HEK293 (cell line): ENCODE data around the gene PDK2.

Source experiments
- CTCF ChIA-PET: fragments of 350-600 bp; formaldehyde crosslinking; extraction: SDS; loops from one replicate; lab custom pipeline; 2021; ENCODE audit warnings: antibody characterized with exemption; lab: Yijun Ruan, JAX
- POLR2A ChIA-PET: fragments of 300-600 bp; formaldehyde crosslinking; extraction: SDS; loops from one replicate; lab custom pipeline; 2020; ENCODE audit warnings: antibody characterized with exemption, inconsistent platforms; lab: Yijun Ruan, JAX
- H3K27ac ChIP-seq: fragments of 200-500 bp; sonication (Bioruptor generic); 2 replicates; pipeline ENCODE4 v1.5.1; 2014; ENCODE audit warnings: low read depth, low read length, control low read depth, inconsistent platforms; ENCODE audit errors: extremely low read depth
- H3K36me3 ChIP-seq, 2 experiments: fragments of 200-500 bp in 1 of 2; sonication (Bioruptor generic) in 1 of 2; 1 replicate in 1 of 2; 2 replicates in 1 of 2; pipeline ENCODE4 v1.5.1; 2014 to 2017; ENCODE audit warnings: inconsistent platforms in 2 of 2, low read length in 2 of 2; ENCODE audit not compliant: control insufficient read depth in 2 of 2, insufficient read depth in 1 of 2
- H3K4me1 ChIP-seq: fragments of 200-500 bp; sonication (Bioruptor generic); 2 replicates; pipeline ENCODE4 v1.5.1; 2014; ENCODE audit warnings: mild to moderate bottlenecking, low read length, inconsistent platforms; ENCODE audit not compliant: control insufficient read depth, insufficient read depth
- H3K4me3 ChIP-seq: 2 replicates; pipeline ENCODE4 v1.5.1; 2011; ENCODE audit warnings: low read depth, mild to moderate bottlenecking, control low read depth, low read length, moderate library complexity
- H3K9me3 ChIP-seq: fragments of 200-500 bp; sonication (Bioruptor generic); 2 replicates; pipeline ENCODE4 v1.5.1; 2014; ENCODE audit warnings: low read depth, low read length, inconsistent platforms; ENCODE audit not compliant: control insufficient read depth, insufficient read depth
- FEZF1 ChIP-seq: fragments of 450-650 bp; formaldehyde crosslinking; IDR thresholded peaks from 2 replicates; pipeline ENCODE4 v1.5.1; 2016; ENCODE audit warnings: missing biosample characterization, missing genetic modification characterization
- MZF1 ChIP-seq: fragments of 450-650 bp; formaldehyde crosslinking; IDR thresholded peaks from 2 replicates; pipeline ENCODE4 v1.5.1; 2017; ENCODE audit warnings: missing biosample characterization, missing genetic modification characterization, borderline replicate concordance
- OVOL3 ChIP-seq: fragments of 450-650 bp; formaldehyde crosslinking; IDR thresholded peaks from 2 replicates; pipeline ENCODE4 v1.5.1; 2016; ENCODE audit warnings: missing biosample characterization, missing genetic modification characterization
- PRDM1 ChIP-seq: fragments of 450-650 bp; formaldehyde crosslinking; IDR thresholded peaks from 2 replicates; pipeline ENCODE4; 2016; ENCODE audit warnings: missing biosample characterization, missing genetic modification characterization
- SCRT1 ChIP-seq: fragments of 450-650 bp; formaldehyde crosslinking; IDR thresholded peaks from 2 replicates; pipeline ENCODE4 v1.5.1; 2016; ENCODE audit warnings: missing biosample characterization, missing genetic modification characterization, borderline replicate concordance
- WT1 ChIP-seq: fragments of 450-650 bp; formaldehyde crosslinking; IDR thresholded peaks from 2 replicates; pipeline ENCODE4 v1.5.1; 2016; ENCODE audit warnings: missing biosample characterization, missing genetic modification characterization
- ZBTB17 ChIP-seq: fragments of 450-650 bp; formaldehyde crosslinking; IDR thresholded peaks from 2 replicates; pipeline ENCODE4 v1.5.1; 2016; ENCODE audit warnings: missing biosample characterization, missing genetic modification characterization
- ZBTB20 ChIP-seq: fragments of 450-650 bp; formaldehyde crosslinking; IDR thresholded peaks from 2 replicates; pipeline ENCODE4 v1.5.1; 2016; ENCODE audit warnings: missing biosample characterization, missing genetic modification characterization
- ZNF114 ChIP-seq: fragments of 450-650 bp; formaldehyde crosslinking; IDR thresholded peaks from 2 replicates; pipeline ENCODE4 v1.5.0; 2017; ENCODE audit warnings: missing biosample characterization, missing genetic modification characterization
- ZNF202 ChIP-seq: fragments of 450-650 bp; formaldehyde crosslinking; IDR thresholded peaks from 2 replicates; pipeline ENCODE4 v1.5.1; 2016; ENCODE audit warnings: missing biosample characterization, missing genetic modification characterization, borderline replicate concordance
- ZNF350 ChIP-seq: fragments of 450-650 bp; formaldehyde crosslinking; IDR thresholded peaks from 2 replicates; pipeline ENCODE4 v1.5.0; 2017; ENCODE audit warnings: missing biosample characterization, mild to moderate bottlenecking, missing genetic modification characterization
- ZNF416 ChIP-seq: fragments of 450-650 bp; formaldehyde crosslinking; IDR thresholded peaks from 2 replicates; pipeline ENCODE4 v1.5.1; 2016; ENCODE audit warnings: missing biosample characterization, missing genetic modification characterization
- ZNF473 ChIP-seq: fragments of 450-650 bp; formaldehyde crosslinking; IDR thresholded peaks from 2 replicates; pipeline ENCODE4 v1.5.1; 2017; ENCODE audit warnings: missing biosample characterization, missing genetic modification characterization
- ZNF548 ChIP-seq: fragments of 450-650 bp; formaldehyde crosslinking; IDR thresholded peaks from 2 replicates; pipeline ENCODE4 v1.5.1; 2016; ENCODE audit warnings: missing biosample characterization, missing genetic modification characterization
- ZNF555 ChIP-seq: fragments of 450-650 bp; formaldehyde crosslinking; conservative IDR thresholded peaks from 2 replicates; pipeline ENCODE4 v1.5.1; 2017; ENCODE audit warnings: missing biosample characterization, mild to moderate bottlenecking, missing genetic modification characterization, inconsistent platforms
- ZNF610 ChIP-seq: fragments of 450-650 bp; formaldehyde crosslinking; IDR thresholded peaks from 2 replicates; pipeline ENCODE4 v1.5.1; 2016; ENCODE audit warnings: missing biosample characterization, missing genetic modification characterization, borderline replicate concordance
- ZNF626 ChIP-seq: fragments of 450-650 bp; sonication (Bioruptor Pico); formaldehyde crosslinking; IDR thresholded peaks from 2 replicates; pipeline ENCODE4 v1.5.1; 2018; ENCODE audit warnings: missing biosample characterization, missing genetic modification characterization, inconsistent platforms
- ZNF629 ChIP-seq: fragments of 450-650 bp; formaldehyde crosslinking; IDR thresholded peaks from 2 replicates; pipeline ENCODE4 v1.5.1; 2017; ENCODE audit warnings: missing biosample characterization, missing genetic modification characterization
- ZNF777 ChIP-seq: fragments of 450-650 bp; formaldehyde crosslinking; IDR thresholded peaks from 2 replicates; pipeline ENCODE4 v1.5.1; 2017; ENCODE audit warnings: missing biosample characterization, missing genetic modification characterization, borderline replicate concordance
- TF ChIP-seq, protein P1 (sequence below): fragments of 450-650 bp; formaldehyde crosslinking; IDR thresholded peaks from 2 replicates; pipeline ENCODE4 v1.5.1; 2016; ENCODE audit warnings: missing biosample characterization, missing genetic modification characterization, borderline replicate concordance
- TF ChIP-seq, protein P2 (sequence below): fragments of 450-650 bp; IDR thresholded peaks from 2 replicates; pipeline ENCODE4 v1.5.1; 2018; ENCODE audit warnings: missing biosample characterization, missing genetic modification characterization
- TF ChIP-seq, protein P3 (sequence below): fragments of 450-650 bp; formaldehyde crosslinking; IDR thresholded peaks from 2 replicates; pipeline ENCODE4 v1.5.0; 2017; ENCODE audit warnings: missing biosample characterization, missing genetic modification characterization, borderline replicate concordance
- TF ChIP-seq, protein P4 (sequence below): fragments of 450-650 bp; formaldehyde crosslinking; IDR thresholded peaks from 2 replicates; pipeline ENCODE4 v1.5.1; 2016; ENCODE audit warnings: missing biosample characterization, missing genetic modification characterization
- TF ChIP-seq, protein P5 (sequence below): fragments of 450-650 bp; formaldehyde crosslinking; IDR thresholded peaks from 2 replicates; pipeline ENCODE4 v1.5.1; 2016; ENCODE audit warnings: missing biosample characterization, missing genetic modification characterization

PDK2 gene

DNA sequence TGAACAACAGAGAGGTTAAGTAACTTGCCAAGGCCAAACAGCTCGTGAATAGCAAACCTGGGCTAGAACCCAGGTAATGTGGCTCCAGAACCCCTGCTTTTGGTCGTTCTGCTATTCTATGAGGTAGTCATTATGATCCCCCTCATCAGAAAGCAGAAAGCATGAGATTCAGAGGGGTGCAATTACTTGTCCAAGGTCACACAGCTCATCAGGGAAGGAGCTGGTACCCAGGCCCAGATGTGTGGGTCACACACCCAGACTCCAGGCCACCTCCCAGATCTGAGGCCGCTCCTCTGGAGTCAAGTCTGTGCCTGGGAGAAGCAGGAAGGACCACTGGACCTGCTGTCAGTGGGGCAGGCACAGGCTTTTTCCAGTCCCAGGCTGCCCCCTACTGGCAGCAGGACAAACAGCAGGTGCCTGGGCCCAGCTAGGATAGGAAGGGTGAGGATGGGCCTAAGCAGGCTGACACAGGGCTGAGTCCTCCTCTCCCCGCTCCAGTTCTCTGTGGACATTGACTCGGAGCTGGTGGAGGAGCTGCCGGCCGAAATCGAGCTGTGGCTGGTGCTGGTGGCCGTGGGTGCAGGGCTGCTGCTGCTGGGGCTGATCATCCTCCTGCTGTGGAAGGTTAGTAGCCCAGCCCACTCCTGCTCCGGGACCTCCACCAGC lies 7.8 kb upstream of the PDK2 start (continued):
- 0 out of 2 replicates have a peak, but pooled peaks have one; percentile 36 for TF ChIP-seq ZBTB17
- no peak for TF ChIP-seq ZNF114 (tag by site-specific recombination)
- no peak for TF ChIP-seq MZF1 (tag by site-specific recombination)
- TF ChIP-seq WT1 (tag by site-specific recombination): no peak
- TF ChIP-seq ZBTB20: no peak
- no peak for TF ChIP-seq ZNF629 (tag by site-specific recombination)
- no peak for TF ChIP-seq ZNF350 (tag by site-specific recombination)
- TF ChIP-seq, protein P1, sequence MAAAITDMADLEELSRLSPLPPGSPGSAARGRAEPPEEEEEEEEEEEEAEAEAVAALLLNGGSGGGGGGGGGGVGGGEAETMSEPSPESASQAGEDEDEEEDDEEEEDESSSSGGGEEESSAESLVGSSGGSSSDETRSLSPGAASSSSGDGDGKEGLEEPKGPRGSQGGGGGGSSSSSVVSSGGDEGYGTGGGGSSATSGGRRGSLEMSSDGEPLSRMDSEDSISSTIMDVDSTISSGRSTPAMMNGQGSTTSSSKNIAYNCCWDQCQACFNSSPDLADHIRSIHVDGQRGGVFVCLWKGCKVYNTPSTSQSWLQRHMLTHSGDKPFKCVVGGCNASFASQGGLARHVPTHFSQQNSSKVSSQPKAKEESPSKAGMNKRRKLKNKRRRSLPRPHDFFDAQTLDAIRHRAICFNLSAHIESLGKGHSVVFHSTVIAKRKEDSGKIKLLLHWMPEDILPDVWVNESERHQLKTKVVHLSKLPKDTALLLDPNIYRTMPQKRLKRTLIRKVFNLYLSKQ (tag by site-specific recombination): no peak
- TF ChIP-seq FEZF1: no peak
- TF ChIP-seq ZNF548 (tag by site-specific recombination): no peak
- TF ChIP-seq, protein P2, sequence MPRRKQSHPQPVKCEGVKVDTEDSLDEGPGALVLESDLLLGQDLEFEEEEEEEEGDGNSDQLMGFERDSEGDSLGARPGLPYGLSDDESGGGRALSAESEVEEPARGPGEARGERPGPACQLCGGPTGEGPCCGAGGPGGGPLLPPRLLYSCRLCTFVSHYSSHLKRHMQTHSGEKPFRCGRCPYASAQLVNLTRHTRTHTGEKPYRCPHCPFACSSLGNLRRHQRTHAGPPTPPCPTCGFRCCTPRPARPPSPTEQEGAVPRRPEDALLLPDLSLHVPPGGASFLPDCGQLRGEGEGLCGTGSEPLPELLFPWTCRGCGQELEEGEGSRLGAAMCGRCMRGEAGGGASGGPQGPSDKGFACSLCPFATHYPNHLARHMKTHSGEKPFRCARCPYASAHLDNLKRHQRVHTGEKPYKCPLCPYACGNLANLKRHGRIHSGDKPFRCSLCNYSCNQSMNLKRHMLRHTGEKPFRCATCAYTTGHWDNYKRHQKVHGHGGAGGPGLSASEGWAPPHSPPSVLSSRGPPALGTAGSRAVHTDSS (tag by site-specific recombination): no peak
- TF ChIP-seq, all 188 proteins: peak for 12

DNA sequence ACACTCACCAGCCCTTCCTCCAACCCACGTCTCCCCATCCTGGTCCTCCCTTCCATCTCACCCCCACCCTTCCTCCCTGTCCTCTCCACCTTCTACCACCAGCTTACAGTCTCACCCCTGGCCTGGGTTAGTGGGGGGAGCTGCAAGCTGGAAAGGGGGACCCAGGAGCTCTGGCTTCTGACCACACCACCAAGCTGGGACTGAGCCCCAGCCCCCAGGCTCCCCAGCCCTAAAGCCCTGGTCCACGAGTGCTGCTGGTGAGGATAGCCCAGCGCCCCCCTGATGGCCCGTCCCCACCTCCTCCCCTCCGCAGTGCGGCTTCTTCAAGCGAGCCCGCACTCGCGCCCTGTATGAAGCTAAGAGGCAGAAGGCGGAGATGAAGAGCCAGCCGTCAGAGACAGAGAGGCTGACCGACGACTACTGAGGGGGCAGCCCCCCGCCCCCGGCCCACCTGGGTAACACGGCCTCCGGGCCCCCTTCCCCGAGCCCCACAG lies 7.2 kb upstream of the PDK2 start:
- ChIA-PET POLR2A (interaction anchor here (0.6 to 1.3 kb wide), 2 partner anchors 32 to 42 kb away, joined by 3 to 6 read pairs; partner anchors contain the start of genes ITGA3 and SAMD14), CTCF (interaction anchor here (0.6 to 3.7 kb wide), 47 partner anchors 9 to 675 kb away, joined by 3 to 171 read pairs (median 5); partner anchors contain the start of genes ITGA3 and PDK2)
- Histone ChIP-seq H3K4me3 (no peak overlapping the region), H3K9me3 (no peaks in the 10 kb centered on the region), H3K4me1 (no peaks in the 10 kb centered on the region), H3K36me3 (peaks cover 0 to 5% of the 10 kb centered on the region in 2 experiments; a peak in 2 of 3 replicates), H3K27ac (no peak overlapping the region)
- TF ChIP-seq ZNF473 (tag by site-specific recombination) (no peak), ZNF416 (tag by site-specific recombination) (no peak), SCRT1 (tag by site-specific recombination) (no peak), ZNF777 (no peak), OVOL3 (tag by site-specific recombination) (no peak), ZNF202 (tag by site-specific recombination) (no peak), ZNF626 (tag by site-specific recombination) (no peak), PRDM1 (tag by site-specific recombination) (no peak), ZNF610 (tag by site-specific recombination) (no peak), ZNF555 (no peak)
- TF ChIP-seq, protein P3, sequence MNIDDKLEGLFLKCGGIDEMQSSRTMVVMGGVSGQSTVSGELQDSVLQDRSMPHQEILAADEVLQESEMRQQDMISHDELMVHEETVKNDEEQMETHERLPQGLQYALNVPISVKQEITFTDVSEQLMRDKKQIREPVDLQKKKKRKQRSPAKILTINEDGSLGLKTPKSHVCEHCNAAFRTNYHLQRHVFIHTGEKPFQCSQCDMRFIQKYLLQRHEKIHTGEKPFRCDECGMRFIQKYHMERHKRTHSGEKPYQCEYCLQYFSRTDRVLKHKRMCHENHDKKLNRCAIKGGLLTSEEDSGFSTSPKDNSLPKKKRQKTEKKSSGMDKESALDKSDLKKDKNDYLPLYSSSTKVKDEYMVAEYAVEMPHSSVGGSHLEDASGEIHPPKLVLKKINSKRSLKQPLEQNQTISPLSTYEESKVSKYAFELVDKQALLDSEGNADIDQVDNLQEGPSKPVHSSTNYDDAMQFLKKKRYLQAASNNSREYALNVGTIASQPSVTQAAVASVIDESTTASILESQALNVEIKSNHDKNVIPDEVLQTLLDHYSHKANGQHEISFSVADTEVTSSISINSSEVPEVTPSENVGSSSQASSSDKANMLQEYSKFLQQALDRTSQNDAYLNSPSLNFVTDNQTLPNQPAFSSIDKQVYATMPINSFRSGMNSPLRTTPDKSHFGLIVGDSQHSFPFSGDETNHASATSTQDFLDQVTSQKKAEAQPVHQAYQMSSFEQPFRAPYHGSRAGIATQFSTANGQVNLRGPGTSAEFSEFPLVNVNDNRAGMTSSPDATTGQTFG: no peak
- TF ChIP-seq, protein P4, sequence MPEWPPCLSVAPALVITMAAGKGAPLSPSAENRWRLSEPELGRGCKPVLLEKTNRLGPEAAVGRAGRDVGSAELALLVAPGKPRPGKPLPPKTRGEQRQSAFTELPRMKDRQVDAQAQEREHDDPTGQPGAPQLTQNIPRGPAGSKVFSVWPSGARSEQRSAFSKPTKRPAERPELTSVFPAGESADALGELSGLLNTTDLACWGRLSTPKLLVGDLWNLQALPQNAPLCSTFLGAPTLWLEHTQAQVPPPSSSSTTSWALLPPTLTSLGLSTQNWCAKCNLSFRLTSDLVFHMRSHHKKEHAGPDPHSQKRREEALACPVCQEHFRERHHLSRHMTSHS (tag by site-specific recombination): no peak
- TF ChIP-seq, protein P5, sequence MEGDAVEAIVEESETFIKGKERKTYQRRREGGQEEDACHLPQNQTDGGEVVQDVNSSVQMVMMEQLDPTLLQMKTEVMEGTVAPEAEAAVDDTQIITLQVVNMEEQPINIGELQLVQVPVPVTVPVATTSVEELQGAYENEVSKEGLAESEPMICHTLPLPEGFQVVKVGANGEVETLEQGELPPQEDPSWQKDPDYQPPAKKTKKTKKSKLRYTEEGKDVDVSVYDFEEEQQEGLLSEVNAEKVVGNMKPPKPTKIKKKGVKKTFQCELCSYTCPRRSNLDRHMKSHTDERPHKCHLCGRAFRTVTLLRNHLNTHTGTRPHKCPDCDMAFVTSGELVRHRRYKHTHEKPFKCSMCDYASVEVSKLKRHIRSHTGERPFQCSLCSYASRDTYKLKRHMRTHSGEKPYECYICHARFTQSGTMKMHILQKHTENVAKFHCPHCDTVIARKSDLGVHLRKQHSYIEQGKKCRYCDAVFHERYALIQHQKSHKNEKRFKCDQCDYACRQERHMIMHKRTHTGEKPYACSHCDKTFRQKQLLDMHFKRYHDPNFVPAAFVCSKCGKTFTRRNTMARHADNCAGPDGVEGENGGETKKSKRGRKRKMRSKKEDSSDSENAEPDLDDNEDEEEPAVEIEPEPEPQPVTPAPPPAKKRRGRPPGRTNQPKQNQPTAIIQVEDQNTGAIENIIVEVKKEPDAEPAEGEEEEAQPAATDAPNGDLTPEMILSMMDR (tag by site-specific recombination): no peak
